Measurements from ENCODE around the gene MOCOS.

MOCOS gene

GRCh38 chr18:36185901-36186460 lies 1.3 kb upstream of the MOCOS start:
- no peak overlapping the region for H3K27ac ChIP-seq
- no peak for TF ChIP-seq CTCF (IDR thresholded peaks at IDR 0.05)
- no peak for TF ChIP-seq ZFX (IDR thresholded peaks at IDR 0.05; ENCODE audit: borderline replicate concordance)

GRCh38 chr18:36186461-36187192 lies 670 bp upstream of the MOCOS start:
- TF ChIP-seq CTCF (IDR thresholded peaks at IDR 0.05): no peak
- peak overlapping the region; percentile 60 for H3K27ac ChIP-seq

GRCh38 chr18:36187826-36188721 lies 777 bp downstream of the MOCOS start:
- peak overlapping the region; percentile 60 for H3K27ac ChIP-seq
- TF ChIP-seq ZFX (IDR thresholded peaks at IDR 0.05; ENCODE audit: borderline replicate concordance) (no peak), CTCF (IDR thresholded peaks at IDR 0.05) (no peak)

GRCh38 chr18:36188916-36189315 lies 1.6 kb downstream of the MOCOS start:
- no peak for TF ChIP-seq ZFX (IDR thresholded peaks at IDR 0.05; ENCODE audit: borderline replicate concordance)
- no peak for TF ChIP-seq CTCF (IDR thresholded peaks at IDR 0.05)
- H3K27ac ChIP-seq: no peak overlapping the region

GRCh38 chr18:36189486-36189885 lies 2.2 kb downstream of the MOCOS start:
- TF ChIP-seq ZFX (IDR thresholded peaks at IDR 0.05; ENCODE audit: borderline replicate concordance): no peak
- TF ChIP-seq CTCF (IDR thresholded peaks at IDR 0.05): no peak

GRCh38 chr18:36191286-36191685 lies 4.0 kb downstream of the MOCOS start:
- H3K27ac ChIP-seq: no peak overlapping the region
- TF ChIP-seq CTCF (IDR thresholded peaks at IDR 0.05) (no peak), ZFX (IDR thresholded peaks at IDR 0.05; ENCODE audit: borderline replicate concordance) (no peak)

More at GRCh38 chr18:36189486-36189885, 2.2 kb downstream of the MOCOS start:
- H3K27ac ChIP-seq: no peak overlapping the region
